ENCODE data around the gene ITGA11. TPM values are rescaled to one million over a fixed set of nuclear protein-coding genes. Genes with fewer than 3 reads are reported as not detected.

ITGA11 gene
- total RNA-seq, 1 donor from 2014 or later = 193 TPM

DNA sequence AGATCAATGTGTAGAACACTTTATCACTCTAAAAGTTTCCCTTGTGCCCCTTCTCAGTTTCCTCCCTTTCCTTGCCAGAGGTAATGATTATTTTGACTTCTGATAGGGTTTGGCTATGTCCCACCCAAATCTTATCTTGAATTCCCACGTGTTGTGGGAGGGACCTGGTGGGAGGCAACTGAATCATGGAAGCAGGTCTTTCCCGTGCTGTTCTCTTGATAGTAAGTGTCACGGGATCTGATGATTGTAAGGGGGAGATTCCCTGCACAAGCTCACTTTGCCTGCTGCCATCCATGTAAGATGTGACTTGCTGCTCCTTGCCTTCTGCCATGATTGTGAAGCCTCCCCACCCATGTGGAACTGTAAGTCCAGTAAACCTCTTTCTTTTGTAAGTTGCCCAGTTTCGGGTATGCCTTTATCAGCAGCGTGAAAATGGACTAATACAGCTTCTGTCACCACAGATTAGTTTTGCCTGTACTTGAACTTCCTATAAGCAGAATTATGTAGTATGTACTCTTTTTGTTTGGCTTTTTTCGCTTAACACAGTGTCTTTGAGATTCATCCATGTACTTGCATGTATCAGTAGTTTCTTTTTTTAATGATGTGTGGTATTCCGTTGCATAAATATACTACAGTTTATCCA, 147.2 kb downstream of the ITGA11 start:
- Histone ChIP-seq H3K79me2 (ENCODE audit: insufficient read depth, low read length) (peaks cover 100% of the 10 kb centered on the region), H3K36me3 (ENCODE audit: insufficient read depth, low read length) (peaks cover 6% of the 10 kb centered on the region), H2AFZ (ENCODE audit: low read depth, low read length) (no peak overlapping the region), H3K9ac (ENCODE audit: low read length) (no peak overlapping the region), H4K20me1 (ENCODE audit: insufficient read depth, low read length) (peaks cover 93% of the 10 kb centered on the region), H3K4me2 (ENCODE audit: low read length) (no peak overlapping the region), H3K27me3 (ENCODE audit: insufficient read depth, low read length) (no peaks in the 10 kb centered on the region), H3K4me3 (ENCODE audit: insufficient read depth, low read depth, low read length) (no peak overlapping the region), H3K27ac (ENCODE audit: low read depth, low read length) (no peak overlapping the region), H3K4me1 (ENCODE audit: insufficient read depth, low read length) (peaks cover 15% of the 10 kb centered on the region), H3K9me3 (ENCODE audit: insufficient read depth, low read depth, low read length) (no peaks in the 10 kb centered on the region)
- Mint-ChIP-seq H3K9me3 (ENCODE audit: unreplicated experiment) (no peaks in the 10 kb centered on the region), H3K27ac (ENCODE audit: unreplicated experiment) (peak overlapping the region; percentile 42), H3K27me3 (ENCODE audit: low read depth, unreplicated experiment) (no peaks in the 10 kb centered on the region), H3K36me3 (ENCODE audit: low read depth, unreplicated experiment) (peaks cover 10% of the 10 kb centered on the region), H3K4me1 (ENCODE audit: low read depth, unreplicated experiment) (peaks cover 35% of the 10 kb centered on the region), H3K4me3 (ENCODE audit: unreplicated experiment) (no peak overlapping the region)
- no peak for FAIRE-seq
- DNase-seq (ENCODE audit: low read depth) = no peak
- TF ChIP-seq EZH2 (IDR thresholded peaks at IDR 0.05; ENCODE audit: insufficient read depth, low read length) = no peak
- TF ChIP-seq, protein P1, sequence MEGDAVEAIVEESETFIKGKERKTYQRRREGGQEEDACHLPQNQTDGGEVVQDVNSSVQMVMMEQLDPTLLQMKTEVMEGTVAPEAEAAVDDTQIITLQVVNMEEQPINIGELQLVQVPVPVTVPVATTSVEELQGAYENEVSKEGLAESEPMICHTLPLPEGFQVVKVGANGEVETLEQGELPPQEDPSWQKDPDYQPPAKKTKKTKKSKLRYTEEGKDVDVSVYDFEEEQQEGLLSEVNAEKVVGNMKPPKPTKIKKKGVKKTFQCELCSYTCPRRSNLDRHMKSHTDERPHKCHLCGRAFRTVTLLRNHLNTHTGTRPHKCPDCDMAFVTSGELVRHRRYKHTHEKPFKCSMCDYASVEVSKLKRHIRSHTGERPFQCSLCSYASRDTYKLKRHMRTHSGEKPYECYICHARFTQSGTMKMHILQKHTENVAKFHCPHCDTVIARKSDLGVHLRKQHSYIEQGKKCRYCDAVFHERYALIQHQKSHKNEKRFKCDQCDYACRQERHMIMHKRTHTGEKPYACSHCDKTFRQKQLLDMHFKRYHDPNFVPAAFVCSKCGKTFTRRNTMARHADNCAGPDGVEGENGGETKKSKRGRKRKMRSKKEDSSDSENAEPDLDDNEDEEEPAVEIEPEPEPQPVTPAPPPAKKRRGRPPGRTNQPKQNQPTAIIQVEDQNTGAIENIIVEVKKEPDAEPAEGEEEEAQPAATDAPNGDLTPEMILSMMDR (IDR thresholded peaks at IDR 0.05; ENCODE audit: insufficient read depth, low read depth, low read length) = no peak

DNA sequence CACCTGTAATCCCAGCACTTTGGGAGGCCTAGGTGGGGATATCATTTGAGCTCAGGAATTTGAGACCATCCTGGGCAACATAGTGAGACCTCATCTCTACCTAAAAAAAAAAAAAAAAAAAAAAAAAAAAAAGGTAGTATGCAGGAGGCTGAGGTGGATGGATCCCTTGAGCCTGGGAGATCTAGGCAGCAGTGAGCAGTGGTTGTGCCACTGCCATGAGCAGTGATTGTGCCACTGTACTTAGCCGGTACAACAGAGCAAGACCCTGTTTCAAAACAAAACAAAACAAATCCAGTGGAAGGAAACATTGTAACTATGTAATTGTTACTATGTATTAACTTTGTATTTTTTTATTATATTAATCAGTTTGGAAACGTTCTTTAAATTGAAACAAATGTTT, 148.6 kb downstream of the ITGA11 start:
- Mint-ChIP-seq H3K4me3 (ENCODE audit: unreplicated experiment) (no peak overlapping the region), H3K9me3 (ENCODE audit: unreplicated experiment) (no peaks in the 10 kb centered on the region), H3K27ac (ENCODE audit: unreplicated experiment) (no peak overlapping the region), H3K36me3 (ENCODE audit: low read depth, unreplicated experiment) (peaks cover 11% of the 10 kb centered on the region), H3K27me3 (ENCODE audit: low read depth, unreplicated experiment) (no peaks in the 10 kb centered on the region), H3K4me1 (ENCODE audit: low read depth, unreplicated experiment) (peaks cover 34% of the 10 kb centered on the region)
- Histone ChIP-seq H3K36me3 (ENCODE audit: insufficient read depth, low read length) (peaks cover 2% of the 10 kb centered on the region), H3K9me3 (ENCODE audit: insufficient read depth, low read depth, low read length) (no peaks in the 10 kb centered on the region), H3K4me1 (ENCODE audit: insufficient read depth, low read length) (peaks cover 17% of the 10 kb centered on the region), H2AFZ (ENCODE audit: low read depth, low read length) (no peak overlapping the region), H3K9ac (ENCODE audit: low read length) (no peak overlapping the region), H4K20me1 (ENCODE audit: insufficient read depth, low read length) (peaks cover 94% of the 10 kb centered on the region), H3K4me3 (ENCODE audit: insufficient read depth, low read depth, low read length) (no peak overlapping the region), H3K79me2 (ENCODE audit: insufficient read depth, low read length) (peaks cover 100% of the 10 kb centered on the region), H3K4me2 (ENCODE audit: low read length) (no peak overlapping the region), H3K27me3 (ENCODE audit: insufficient read depth, low read length) (no peaks in the 10 kb centered on the region), H3K27ac (ENCODE audit: low read depth, low read length) (no peak overlapping the region)
- no peak for DNase-seq (ENCODE audit: low read depth)
- TF ChIP-seq, protein P1 (IDR thresholded peaks at IDR 0.05; ENCODE audit: insufficient read depth, low read depth, low read length) = no peak
- no peak for TF ChIP-seq EZH2 (IDR thresholded peaks at IDR 0.05; ENCODE audit: insufficient read depth, low read length)
- no peak for FAIRE-seq

DNA sequence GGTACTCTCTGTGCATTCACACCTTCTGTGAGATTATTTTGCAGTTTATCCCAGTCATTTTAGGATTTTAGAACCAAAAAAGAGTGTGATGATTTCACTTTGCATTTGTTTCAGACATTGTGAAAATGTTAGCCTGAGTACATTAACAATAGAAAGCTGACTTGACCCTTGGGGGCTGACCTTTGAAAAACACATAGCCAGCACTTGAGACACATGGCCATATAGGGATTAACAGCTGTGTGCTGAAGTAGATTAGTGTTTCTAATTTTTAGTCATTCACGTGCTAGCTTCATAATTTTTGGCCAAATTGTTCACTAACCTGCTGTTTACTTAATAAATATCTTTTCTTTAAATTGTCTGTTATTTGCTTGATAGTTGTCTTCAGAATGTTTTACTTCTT, 151.0 kb downstream of the ITGA11 start:
- H3K9me3 Mint-ChIP-seq (ENCODE audit: unreplicated experiment) = no peaks in the 10 kb centered on the region
- Histone ChIP-seq H2AFZ (ENCODE audit: low read depth, low read length) (no peak overlapping the region), H3K9ac (ENCODE audit: low read length) (peak overlapping the region; percentile 94), H3K27me3 (ENCODE audit: insufficient read depth, low read length) (no peaks in the 10 kb centered on the region), H3K9me3 (ENCODE audit: insufficient read depth, low read depth, low read length) (no peaks in the 10 kb centered on the region), H3K27ac (ENCODE audit: low read depth, low read length) (peak overlapping the region; percentile 0), H3K79me2 (ENCODE audit: insufficient read depth, low read length) (peaks cover 89% of the 10 kb centered on the region), H3K36me3 (ENCODE audit: insufficient read depth, low read length) (peaks cover 2% of the 10 kb centered on the region), H4K20me1 (ENCODE audit: insufficient read depth, low read length) (peaks cover 75% of the 10 kb centered on the region), H3K4me2 (ENCODE audit: low read length) (peak overlapping the region; percentile 88), H3K4me1 (ENCODE audit: insufficient read depth, low read length) (peaks cover 28% of the 10 kb centered on the region), H3K4me3 (ENCODE audit: insufficient read depth, low read depth, low read length) (peak overlapping the region; percentile 73)
- peaks cover 9% of the 10 kb centered on the region for H3K36me3 Mint-ChIP-seq (ENCODE audit: low read depth, unreplicated experiment)
- no peak for DNase-seq (ENCODE audit: low read depth)
- H3K27me3 Mint-ChIP-seq (ENCODE audit: low read depth, unreplicated experiment) = no peaks in the 10 kb centered on the region
- FAIRE-seq = no peak
- H3K27ac Mint-ChIP-seq (ENCODE audit: unreplicated experiment) = no peak overlapping the region
- no peak for TF ChIP-seq EZH2 (IDR thresholded peaks at IDR 0.05; ENCODE audit: insufficient read depth, low read length)
- TF ChIP-seq, protein P1 (IDR thresholded peaks at IDR 0.05; ENCODE audit: insufficient read depth, low read depth, low read length) = no peak
- H3K4me3 Mint-ChIP-seq (ENCODE audit: unreplicated experiment) = peak overlapping the region; percentile 99
- H3K4me1 Mint-ChIP-seq (ENCODE audit: low read depth, unreplicated experiment) = peaks cover 39% of the 10 kb centered on the region
